NT2/D1 (cell line): ENCODE data around the gene ABCB9.

Source experiments
- DNase-seq: peaks from one replicate; pipeline ENCODE4 v3.0.0-alpha.2; 2011; ENCODE audit warnings: low read depth, low spot score
- H3K27me3 ChIP-seq: 2 replicates; pipeline ENCODE4 v1.6.0; 2011; ENCODE audit warnings: mild to moderate bottlenecking; ENCODE audit not compliant: insufficient read length, insufficient read depth
- H3K36me3 ChIP-seq: 2 replicates; pipeline ENCODE4 v1.6.1; 2011; ENCODE audit warnings: mild to moderate bottlenecking, low read length, mixed read lengths; ENCODE audit not compliant: insufficient read depth, insufficient read length
- H3K4me1 ChIP-seq: 2 replicates; pipeline ENCODE4 v1.5.1; 2011; ENCODE audit not compliant: insufficient read depth, insufficient read length
- H3K4me3 ChIP-seq: 2 replicates; pipeline ENCODE4 v1.5.1; 2011; ENCODE audit warnings: low read depth; ENCODE audit not compliant: insufficient read length
- H3K9ac ChIP-seq: 2 replicates; pipeline ENCODE4 v1.6.0; 2011; ENCODE audit warnings: low read depth; ENCODE audit not compliant: insufficient read length
- H3K9me3 ChIP-seq: 2 replicates; pipeline ENCODE4 v1.5.1; 2011; ENCODE audit warnings: mild to moderate bottlenecking, low read length; ENCODE audit not compliant: insufficient read depth
- SUZ12 ChIP-seq: IDR thresholded peaks from 2 replicates; pipeline ENCODE4 v1.6.1; 2011; ENCODE audit not compliant: insufficient read length, insufficient read depth; ENCODE audit errors: extremely low read depth
- YY1 ChIP-seq: IDR thresholded peaks from 2 replicates; pipeline ENCODE4 v1.6.1; 2011; ENCODE audit not compliant: insufficient read length, insufficient read depth
- ZNF274 ChIP-seq: IDR thresholded peaks from 2 replicates; pipeline ENCODE4 v1.6.1; 2011; ENCODE audit warnings: mild to moderate bottlenecking, low read depth, low read length

The ABCB9 gene

GRCh38 chr12:122975790-122976647, 9.8 kb upstream of the ABCB9 start:
- peaks cover 8% of the 10 kb centered on the region for H3K4me1 ChIP-seq
- H3K27me3 ChIP-seq: no peaks in the 10 kb centered on the region
- no peak for DNase-seq
- peak overlapping the region; percentile 99 for H3K4me3 ChIP-seq
- H3K9me3 ChIP-seq: no peaks in the 10 kb centered on the region
- peaks cover 28% of the 10 kb centered on the region for H3K36me3 ChIP-seq
- no peak for TF ChIP-seq ZNF274
- no peak for TF ChIP-seq SUZ12
- TF ChIP-seq YY1: no peak
- H3K9ac ChIP-seq: peak overlapping the region; percentile 98

- peak; percentile 88 for DNase-seq
- Histone ChIP-seq H3K4me3 (peak within 1 kb of the TSS; percentile 99), H3K27me3 (no peaks in the 10 kb centered on the region), H3K9me3 (no peaks in the 10 kb centered on the region), H3K36me3 (peaks cover 28% of the 10 kb centered on the region), H3K9ac (peak within 1 kb of the TSS; percentile 98), H3K4me1 (peaks cover 8% of the 10 kb centered on the region)
- TF ChIP-seq YY1 (peak; percentile 59), SUZ12 (no peak), ZNF274 (no peak)
Observed at GRCh38 chr12:122974892-122975789, 8.9 kb upstream of the ABCB9 start, which contains the start of gene OGFOD2. Gene OGFOD2, plus strand, starts transcription at chr12:122975244. Its CDS starts 8 bp downstream, at chr12:122975252.

GRCh38 chr12:122974274-122974891, 8.1 kb upstream of the ABCB9 start:
- H3K4me3 ChIP-seq: peak overlapping the region; percentile 99
- peak; percentile 99 for DNase-seq
- no peak for TF ChIP-seq YY1
- TF ChIP-seq ZNF274: no peak
- peak; percentile 27 for TF ChIP-seq SUZ12
- H3K4me1 ChIP-seq: peaks cover 4% of the 10 kb centered on the region
- H3K36me3 ChIP-seq: peaks cover 28% of the 10 kb centered on the region
- H3K27me3 ChIP-seq: no peaks in the 10 kb centered on the region
- peak overlapping the region; percentile 98 for H3K9ac ChIP-seq
- no peaks in the 10 kb centered on the region for H3K9me3 ChIP-seq

- H3K4me1 ChIP-seq: peaks cover 6% of the 10 kb centered on the region
- H3K4me3 ChIP-seq: no peak overlapping the region
- no peak for DNase-seq
- no peaks in the 10 kb centered on the region for H3K36me3 ChIP-seq
- H3K27me3 ChIP-seq: no peaks in the 10 kb centered on the region
- H3K9ac ChIP-seq: no peak overlapping the region
- TF ChIP-seq ZNF274 (no peak), SUZ12 (no peak), YY1 (no peak)
- no peaks in the 10 kb centered on the region for H3K9me3 ChIP-seq
Observed at GRCh38 chr12:122969676-122970075, 3.4 kb upstream of the ABCB9 start.

- no peaks in the 10 kb centered on the region for H3K27me3 ChIP-seq
- no peak for DNase-seq
- peaks cover 13% of the 10 kb centered on the region for H3K4me1 ChIP-seq
- no peak overlapping the region for H3K4me3 ChIP-seq
- TF ChIP-seq ZNF274: no peak
- no peak for TF ChIP-seq YY1
- no peak for TF ChIP-seq SUZ12
- no peak overlapping the region for H3K9ac ChIP-seq
- H3K36me3 ChIP-seq: no peaks in the 10 kb centered on the region
- no peaks in the 10 kb centered on the region for H3K9me3 ChIP-seq
Observed at GRCh38 chr12:122968104-122968503, 1.8 kb upstream of the ABCB9 start.

GRCh38 chr12:122966743-122967550, 684 bp upstream of the ABCB9 start:
- Histone ChIP-seq H3K9ac (no peak overlapping the region), H3K4me3 (no peak overlapping the region)
- TF ChIP-seq ZNF274 (no peak), YY1 (no peak), SUZ12 (no peak)

More at GRCh38 chr12:122966743-122967550, 684 bp upstream of the ABCB9 start:
- Histone ChIP-seq H3K27me3 (no peaks in the 10 kb centered on the region), H3K9me3 (no peaks in the 10 kb centered on the region), H3K36me3 (no peaks in the 10 kb centered on the region), H3K4me1 (peaks cover 13% of the 10 kb centered on the region)
- DNase-seq: no peak
